H1 (cell line): ENCODE measurements around the gene JPH3. TPM values are rescaled to one million over a fixed set of nuclear protein-coding genes. Genes with fewer than 3 reads are reported as not detected.

Experiments used
- CTCF ChIA-PET: fragments of 300-600 bp; sonication (Branson Sonifier 250); formaldehyde crosslinking; loops from one replicate; lab custom pipeline; 2021; ENCODE audit not compliant: partially characterized antibody; lab: Charles Lee
- POLR2A ChIA-PET: fragments of 300-600 bp; sonication (Branson Sonifier 250); formaldehyde crosslinking; loops from one replicate; lab custom pipeline; 2021; ENCODE audit warnings: inconsistent platforms; ENCODE audit not compliant: partially characterized antibody; lab: Charles Lee
- DNase-seq, 2 experiments: peaks; one replicate each; pipeline versions ENCODE4 v3.0.0 to v3.0.0-alpha.2; 2010 to 2022; ENCODE audit warnings: low spot score in 2 of 2, low read depth in 1 of 2, mixed read lengths in 1 of 2
- FAIRE-seq: peaks from 2 replicates; lab custom pipeline; 2011; peaks lifted over from hg19 to GRCh38; lab: Jason Lieb, UNC
- H2AFZ ChIP-seq: 2 replicates; pipeline ENCODE4 v1.8.1; 2012; ENCODE audit warnings: low read length, inconsistent platforms
- H2AK5ac ChIP-seq: 2 replicates; pipeline ENCODE4 v1.6.1; 2013; ENCODE audit warnings: low read depth, low read length
- H2BK120ac ChIP-seq: replicated peaks from 2 replicates; pipeline ENCODE3; 2013; ENCODE audit warnings: low read depth, low read length, inconsistent platforms
- H2BK12ac ChIP-seq: 2 replicates; pipeline ENCODE4 v1.6.1; 2013; ENCODE audit warnings: low read depth, low read length
- H2BK15ac ChIP-seq: 2 replicates; pipeline ENCODE4 v1.6.1; 2013; ENCODE audit warnings: low read length
- H2BK20ac ChIP-seq: 2 replicates; pipeline ENCODE4 v1.6.1; 2013; ENCODE audit warnings: low read length
- H2BK5ac ChIP-seq: 2 replicates; pipeline ENCODE4 v1.6.1; 2013; ENCODE audit warnings: low read depth, low read length
- H3K14ac ChIP-seq: 2 replicates; pipeline ENCODE4 v1.6.1; 2013; ENCODE audit warnings: inconsistent platforms; ENCODE audit not compliant: insufficient read length
- H3K18ac ChIP-seq: 2 replicates; pipeline ENCODE4 v1.6.1; 2013; ENCODE audit warnings: low read length; ENCODE audit errors: extremely low read depth
- H3K23ac ChIP-seq: 2 replicates; pipeline ENCODE4 v1.6.1; 2013; ENCODE audit warnings: inconsistent platforms; ENCODE audit not compliant: insufficient read length
- H3K23me2 ChIP-seq: 2 replicates; pipeline ENCODE4 v1.6.1; 2013; ENCODE audit warnings: low read depth, low read length
- H3K27ac ChIP-seq: 2 replicates; pipeline ENCODE4 v1.6.1; 2011; ENCODE audit warnings: low read depth, low read length, inconsistent platforms
- H3K27me3 ChIP-seq, 4 experiments: replicated peaks in 1 of 4; 1 replicate in 1 of 4; 2 replicates in 3 of 4; pipeline versions ENCODE4 v1.6.1 to v1.8.1; 2011 to 2013; ENCODE audit warnings: low read length in 3 of 4, mild to moderate bottlenecking in 3 of 4, inconsistent platforms in 2 of 4, mixed read lengths in 2 of 4, moderate library complexity in 1 of 4; ENCODE audit not compliant: control insufficient read depth in 3 of 4, insufficient read depth in 3 of 4; ENCODE audit errors: extremely low read depth in 1 of 4
- H3K36me3 ChIP-seq, 4 experiments: 2 replicates each; pipeline versions ENCODE4 v1.6.1 to v1.8.1; 2011 to 2013; ENCODE audit warnings: mild to moderate bottlenecking in 4 of 4, low read length in 3 of 4, moderate library complexity in 2 of 4, control low read depth in 1 of 4, inconsistent platforms in 1 of 4; ENCODE audit not compliant: insufficient read depth in 4 of 4, control insufficient read depth in 2 of 4
- H3K4ac ChIP-seq: replicated peaks from 2 replicates; pipeline ENCODE3; 2013; ENCODE audit warnings: low read length, low read depth, mixed read lengths, inconsistent platforms; ENCODE audit not compliant: insufficient read length
- H3K4me1 ChIP-seq, 4 experiments: replicated peaks in 1 of 4; 1 replicate in 1 of 4; 2 replicates in 3 of 4; pipeline versions ENCODE4 v1.6.1 to v1.8.1; 2011 to 2013; ENCODE audit warnings: low read length in 3 of 4, inconsistent platforms in 2 of 4, mixed read lengths in 1 of 4; ENCODE audit not compliant: insufficient read depth in 4 of 4, control insufficient read depth in 3 of 4
- H3K4me2 ChIP-seq, 2 experiments: 2 replicates each; pipeline versions ENCODE4 v1.6.1 to v1.8.1; 2011 to 2013; ENCODE audit warnings: low read depth in 2 of 2, low read length in 2 of 2, control low read depth in 1 of 2, inconsistent platforms in 1 of 2, mild to moderate bottlenecking in 1 of 2; ENCODE audit not compliant: insufficient read depth in 1 of 2
- H3K4me3 ChIP-seq, 4 experiments: fragments of 200-600, 300-600 bp in 1 of 4; sonication (generic), shearing (Covaris generic), sonication (Bioruptor Twin) in 1 of 4; 2 replicates each; pipeline versions ENCODE4 v1.5.1 to v1.8.1; 2011 to 2016; ENCODE audit warnings: low read length in 4 of 4, low read depth in 3 of 4, control low read depth in 2 of 4, inconsistent platforms in 2 of 4, mild to moderate bottlenecking in 2 of 4, mixed read lengths in 1 of 4, moderate library complexity in 1 of 4; ENCODE audit not compliant: insufficient read depth in 2 of 4; ENCODE audit errors: extremely low read depth in 1 of 4
- H3K56ac ChIP-seq: replicated peaks from 2 replicates; pipeline ENCODE3; 2013; ENCODE audit warnings: low read depth, mild to moderate bottlenecking, mixed read lengths, low read length, inconsistent platforms; ENCODE audit not compliant: insufficient read length
- H3K79me1 ChIP-seq: 2 replicates; pipeline ENCODE4 v1.6.1; 2013; ENCODE audit warnings: low read depth, low read length, control low read depth
- H3K79me2 ChIP-seq, 2 experiments: 2 replicates each; pipeline versions ENCODE4 v1.6.1 to v1.8.1; 2012 to 2013; ENCODE audit warnings: low read length in 2 of 2, mild to moderate bottlenecking in 2 of 2, inconsistent platforms in 1 of 2; ENCODE audit not compliant: insufficient read depth in 2 of 2, control insufficient read depth in 1 of 2
- H3K9ac ChIP-seq, 4 experiments: replicated peaks in 1 of 4; 1 replicate in 1 of 4; 2 replicates in 3 of 4; pipeline versions ENCODE4 v1.6.1 to v1.8.1; 2011 to 2013; ENCODE audit warnings: low read depth in 3 of 4, low read length in 3 of 4, control low read depth in 2 of 4, mild to moderate bottlenecking in 2 of 4, moderate library complexity in 2 of 4, inconsistent platforms in 1 of 4; ENCODE audit errors: extremely low read depth in 1 of 4
- H3K9me3 ChIP-seq, 2 experiments: 2 replicates each; pipeline versions ENCODE4 v1.6.1 to v1.8.1; 2012 to 2013; ENCODE audit warnings: mild to moderate bottlenecking in 2 of 2, moderate library complexity in 2 of 2, control low read depth in 1 of 2, inconsistent platforms in 1 of 2, low read depth in 1 of 2, low read length in 1 of 2, mixed read lengths in 1 of 2; ENCODE audit not compliant: insufficient read depth in 2 of 2
- H4K20me1 ChIP-seq, 2 experiments: replicated peaks in 1 of 2; 2 replicates each; pipeline versions ENCODE3 to v1.8.1; 2011 to 2013; ENCODE audit warnings: inconsistent platforms in 2 of 2, low read length in 2 of 2, mild to moderate bottlenecking in 1 of 2; ENCODE audit not compliant: insufficient read depth in 2 of 2, control insufficient read depth in 1 of 2
- H4K5ac ChIP-seq: 2 replicates; pipeline ENCODE4 v1.6.1; 2013; ENCODE audit warnings: low read length, low read depth, mixed read lengths, inconsistent platforms; ENCODE audit not compliant: insufficient read length
- H4K8ac ChIP-seq: 2 replicates; pipeline ENCODE4 v1.8.0; 2013; ENCODE audit warnings: mild to moderate bottlenecking, moderate library complexity, low read length, inconsistent platforms; ENCODE audit not compliant: insufficient read depth; ENCODE audit errors: extremely low read depth
- H4K91ac ChIP-seq: replicated peaks from 2 replicates; pipeline ENCODE3; 2013; ENCODE audit warnings: low read length, mixed read lengths, inconsistent platforms; ENCODE audit not compliant: insufficient read length
- ATF2 ChIP-seq: IDR thresholded peaks from 2 replicates; pipeline ENCODE4 v1.6.1; 2012; ENCODE audit warnings: low read length, inconsistent platforms
- BCL11A ChIP-seq, 2 experiments: IDR thresholded peaks; one replicate each; pipeline ENCODE4 v1.6.1; 2011; ENCODE audit warnings: low read depth in 2 of 2, low read length in 2 of 2, mild to moderate bottlenecking in 2 of 2
- CBX8 ChIP-seq: fragments of 300-800, 300-1000 bp; sonication (generic); IDR thresholded peaks from 2 replicates; pipeline ENCODE4 v1.7.1; 2016; ENCODE audit warnings: low read depth, low read length, borderline replicate concordance
- JUN ChIP-seq: IDR thresholded peaks from 2 replicates; pipeline ENCODE4 v1.6.1; 2011; ENCODE audit warnings: low read depth, mild to moderate bottlenecking, improper control_type of control experiment, low read length
- JUND ChIP-seq: IDR thresholded peaks from 2 replicates; pipeline ENCODE4 v1.6.1; 2011; ENCODE audit warnings: mild to moderate bottlenecking, improper control_type of control experiment, low read length
- MAX ChIP-seq: IDR thresholded peaks from 2 replicates; pipeline ENCODE4 v1.6.1; 2012; ENCODE audit warnings: inconsistent platforms
- POU5F1 ChIP-seq: IDR thresholded peaks from 2 replicates; pipeline ENCODE4 v1.6.1; 2011; ENCODE audit warnings: low read depth, mild to moderate bottlenecking, low read length, moderate library complexity
- SRF ChIP-seq: IDR thresholded peaks from 2 replicates; pipeline ENCODE4 v1.6.1; 2011; ENCODE audit warnings: mild to moderate bottlenecking, low read depth, low read length, moderate library complexity
- TAF1 ChIP-seq: IDR thresholded peaks from 2 replicates; pipeline ENCODE4 v1.6.1; 2011; ENCODE audit warnings: mild to moderate bottlenecking, low read depth, low read length
- TEAD4 ChIP-seq: IDR thresholded peaks from 2 replicates; pipeline ENCODE4 v1.6.1; 2012; ENCODE audit warnings: low read depth, low read length, inconsistent platforms, mixed read lengths
- USF2 ChIP-seq: IDR thresholded peaks from 2 replicates; pipeline ENCODE4 v1.6.1; 2011; ENCODE audit warnings: low read length, improper control_type of control experiment
- WGBS, 2 experiments: shearing (Covaris generic) in 1 of 2; methylation state at CpG; one replicate each; pipeline versions ENCODE4 v1.1.6 to v1.1.7; 2013 to 2015; ENCODE audit warnings: low lambda C conversion rate in 2 of 2, mixed read lengths in 2 of 2, inconsistent platforms in 1 of 2, low coverage in 1 of 2, missing lambda C conversion rate in 1 of 2; ENCODE audit not compliant: insufficient replicate concordance in 2 of 2, insufficient coverage in 1 of 2, insufficient read length in 1 of 2; ENCODE audit errors: extremely low coverage in 1 of 2, missing lambda C conversion rate in 1 of 2; 5-methylcytosine and 5-hydroxymethylcytosine counted together
- polyA plus RNA-seq, 7 experiments: library from polyadenylated mRNA; depleted of rRNA in 3 of 7; stranded (reverse) in 5 of 7; unstranded in 2 of 7; fragments of >200 nt in 5 of 7; fragments of 200-250 nt in 2 of 7; gene quantifications; 1 replicate in 5 of 7; 2 replicates in 1 of 7; 4 replicates in 1 of 7; pipeline versions ENCODE4 v1.2.1 to v1.2.3, GENCODE V29; 2011 to 2013; ENCODE audit warnings: missing spikeins in 2 of 7, mixed read lengths in 2 of 7
- total RNA-seq: library from RNA; stranded (reverse); fragmentation: NEBNext Ultra II Directional; extraction: Animal tissue kit (Norgen Biotek cat#: 25700); gene quantifications from 2 replicates; pipeline ENCODE4 v1.2.1, GENCODE V29; 2021

JPH3 gene
- total and polyA plus RNA-seq, 2 of the 8 experiments (the other 6 are each of a cell fraction or from before 2014, with no cell fraction given), result 10.3 to 28.3 TPM

- Histone ChIP-seq H3K27me3 (no peaks in the 10 kb centered on the region), H2BK15ac (no peak overlapping the region), H2AK5ac (no peak overlapping the region), H3K4ac (no peak overlapping the region), H2BK5ac (no peak overlapping the region; the same call in 1 of the 2 replicates), H3K23me2 (no peaks in the 10 kb centered on the region), H3K79me1 (peaks cover 2% of the 10 kb centered on the region; the same call in 1 of the 2 replicates), H4K8ac (no peak overlapping the region), H2BK120ac (no peak overlapping the region), H3K56ac (no peak overlapping the region), H3K4me3 (no peak overlapping the region), H3K4me2 (no peak overlapping the region), H2AFZ (no peak overlapping the region), H3K4me1 (peaks cover 0 to 1% (median 0%) of the 10 kb centered on the region in 4 experiments; a peak in 1 of 7 replicates), H4K91ac (no peak overlapping the region), H3K9ac (no peak overlapping the region), H3K18ac (no peak overlapping the region), H4K5ac (no peak overlapping the region), H2BK12ac (no peak overlapping the region), H3K14ac (no peak overlapping the region), H3K9me3 (no peaks in the 10 kb centered on the region), H2BK20ac (no peak overlapping the region), H3K79me2 (no peaks in the 10 kb centered on the region), H4K20me1 (peaks cover 0 to 14% of the 10 kb centered on the region in 2 experiments), H3K36me3 (no peaks in the 10 kb centered on the region), H3K27ac (no peak overlapping the region), H3K23ac (no peak overlapping the region)
- WGBS, 2 experiments, result 85% methylated on average over 16 of the region's 16 CpGs; no CpG with 5 or more reads in 1 of the 2 experiments
- FAIRE-seq, result no peak
- DNase-seq, result no peak
- POLR2A ChIA-PET, result no interaction called here
- CTCF ChIA-PET, result interaction anchor here (0.6 to 4.1 kb wide), 6 partner anchors 14 to 51 kb away, joined by 3 to 15 read pairs (median 3); no protein-coding TSS in a partner anchor
- TF ChIP-seq MAX (no peak), TAF1 (no peak), JUND (no peak), ATF2 (no peak), SRF (no peak), TEAD4 (no peak), CBX8 (no peak), USF2 (no peak), POU5F1 (no peak), JUN (no peak), BCL11A (IDR thresholded peaks at IDR 0.05; ENCODE audit: low read depth in 2 of 2, low read length in 2 of 2) (no peak)
Observed at GRCh38 chr16:87666919-87667318, 64.6 kb downstream of the JPH3 start.
